Breast epithelium (tissue), 3 donors: ENCODE results near the gene ATG3.

Source experiments
- POLR2A ChIP-seq: fragments of 450-650 bp; IDR thresholded peaks from one replicate; pipeline ENCODE4 v1.6.1; 2016; ENCODE audit warnings: antibody characterized with exemption, mild to moderate bottlenecking, moderate library complexity
- POLR2AphosphoS5 ChIP-seq, 3 donors: sonication (generic); formaldehyde crosslinking; IDR thresholded peaks; one replicate each; pipeline ENCODE4 v1.6.1; 2017; ENCODE audit warnings: antibody characterized with exemption in 3 of 3
- TF ChIP-seq, protein P1 (sequence below), 3 donors: fragments of 450-650 bp; IDR thresholded peaks; one replicate each; pipeline ENCODE4 v1.5.1; 2016 to 2017; ENCODE audit warnings: antibody characterized with exemption in 3 of 3, mild to moderate bottlenecking in 3 of 3, moderate library complexity in 3 of 3

DNA sequence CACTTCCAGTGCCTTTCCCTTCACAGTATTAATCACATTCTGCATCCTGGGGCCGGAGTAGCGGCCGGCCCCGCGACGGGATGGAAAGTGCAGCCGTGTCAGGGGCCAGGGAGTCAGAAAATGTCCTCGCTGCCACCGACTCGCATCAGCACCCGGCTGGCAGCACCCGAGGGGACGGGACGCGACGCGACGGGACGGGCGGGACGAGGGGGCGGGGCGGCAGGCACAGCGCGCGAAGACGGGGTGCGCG, 353 bp downstream of the ATG3 start:
- TF ChIP-seq POLR2AphosphoS5 (IDR thresholded peaks at IDR 0.05) (no peak), POLR2A (no peak)
- TF ChIP-seq, protein P1, sequence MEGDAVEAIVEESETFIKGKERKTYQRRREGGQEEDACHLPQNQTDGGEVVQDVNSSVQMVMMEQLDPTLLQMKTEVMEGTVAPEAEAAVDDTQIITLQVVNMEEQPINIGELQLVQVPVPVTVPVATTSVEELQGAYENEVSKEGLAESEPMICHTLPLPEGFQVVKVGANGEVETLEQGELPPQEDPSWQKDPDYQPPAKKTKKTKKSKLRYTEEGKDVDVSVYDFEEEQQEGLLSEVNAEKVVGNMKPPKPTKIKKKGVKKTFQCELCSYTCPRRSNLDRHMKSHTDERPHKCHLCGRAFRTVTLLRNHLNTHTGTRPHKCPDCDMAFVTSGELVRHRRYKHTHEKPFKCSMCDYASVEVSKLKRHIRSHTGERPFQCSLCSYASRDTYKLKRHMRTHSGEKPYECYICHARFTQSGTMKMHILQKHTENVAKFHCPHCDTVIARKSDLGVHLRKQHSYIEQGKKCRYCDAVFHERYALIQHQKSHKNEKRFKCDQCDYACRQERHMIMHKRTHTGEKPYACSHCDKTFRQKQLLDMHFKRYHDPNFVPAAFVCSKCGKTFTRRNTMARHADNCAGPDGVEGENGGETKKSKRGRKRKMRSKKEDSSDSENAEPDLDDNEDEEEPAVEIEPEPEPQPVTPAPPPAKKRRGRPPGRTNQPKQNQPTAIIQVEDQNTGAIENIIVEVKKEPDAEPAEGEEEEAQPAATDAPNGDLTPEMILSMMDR (IDR thresholded peaks at IDR 0.05) = no peak
